NCI-H1048 (cell line): ENCODE data around the gene ATG13.
"Not testable (repeated sequence)": the region's sequence is repeated elsewhere in the genome, so short reads cannot be mapped to it uniquely, and the experiment has no call there.

ENCODE experiments used
- DNase-seq: peaks from one replicate; lab custom pipeline; 2025; lab: John Stamatoyannopoulos, UW

Gene ATG13

DNA sequence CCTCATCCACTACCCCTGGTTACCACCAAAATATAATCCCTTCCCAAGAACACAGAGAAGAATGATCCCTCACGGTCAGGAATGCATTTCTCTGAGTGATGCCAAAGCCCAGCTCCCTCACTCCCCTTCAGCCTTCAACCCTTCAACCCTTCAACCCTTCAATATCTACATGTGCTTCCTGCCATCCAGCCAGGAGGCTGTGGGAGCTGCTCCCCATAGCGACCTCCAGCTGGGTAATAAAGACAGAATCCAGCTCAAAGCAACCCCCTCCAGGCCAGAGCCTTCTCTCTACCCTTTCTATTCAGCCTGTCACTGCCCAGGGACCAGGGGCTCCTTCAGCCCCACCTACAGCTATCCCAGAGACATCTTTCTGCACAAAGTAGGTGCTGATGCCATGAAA, 80.4 kb downstream of the ATG13 start:
- DNase-seq = no peak

DNA sequence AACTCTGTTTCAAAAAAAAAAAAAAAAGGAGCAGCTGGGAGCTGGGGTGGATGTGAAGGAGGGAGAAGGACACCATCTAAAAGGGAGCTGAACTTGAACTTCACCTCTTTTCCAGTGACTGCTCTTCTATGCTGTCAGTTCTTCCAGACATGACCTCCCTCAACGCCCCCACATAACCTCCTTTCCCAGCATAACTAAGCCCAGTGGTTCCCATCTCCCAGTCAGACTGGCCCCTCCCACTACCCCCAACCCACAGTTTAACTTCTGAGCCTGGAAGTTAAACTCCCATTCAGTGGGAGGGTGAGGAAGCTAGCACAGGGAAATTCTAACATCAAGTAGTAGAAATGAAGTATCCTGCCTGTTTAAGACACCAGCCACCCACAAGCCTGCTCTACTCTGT, 81.2 kb downstream of the ATG13 start:
- DNase-seq = no peak

DNA sequence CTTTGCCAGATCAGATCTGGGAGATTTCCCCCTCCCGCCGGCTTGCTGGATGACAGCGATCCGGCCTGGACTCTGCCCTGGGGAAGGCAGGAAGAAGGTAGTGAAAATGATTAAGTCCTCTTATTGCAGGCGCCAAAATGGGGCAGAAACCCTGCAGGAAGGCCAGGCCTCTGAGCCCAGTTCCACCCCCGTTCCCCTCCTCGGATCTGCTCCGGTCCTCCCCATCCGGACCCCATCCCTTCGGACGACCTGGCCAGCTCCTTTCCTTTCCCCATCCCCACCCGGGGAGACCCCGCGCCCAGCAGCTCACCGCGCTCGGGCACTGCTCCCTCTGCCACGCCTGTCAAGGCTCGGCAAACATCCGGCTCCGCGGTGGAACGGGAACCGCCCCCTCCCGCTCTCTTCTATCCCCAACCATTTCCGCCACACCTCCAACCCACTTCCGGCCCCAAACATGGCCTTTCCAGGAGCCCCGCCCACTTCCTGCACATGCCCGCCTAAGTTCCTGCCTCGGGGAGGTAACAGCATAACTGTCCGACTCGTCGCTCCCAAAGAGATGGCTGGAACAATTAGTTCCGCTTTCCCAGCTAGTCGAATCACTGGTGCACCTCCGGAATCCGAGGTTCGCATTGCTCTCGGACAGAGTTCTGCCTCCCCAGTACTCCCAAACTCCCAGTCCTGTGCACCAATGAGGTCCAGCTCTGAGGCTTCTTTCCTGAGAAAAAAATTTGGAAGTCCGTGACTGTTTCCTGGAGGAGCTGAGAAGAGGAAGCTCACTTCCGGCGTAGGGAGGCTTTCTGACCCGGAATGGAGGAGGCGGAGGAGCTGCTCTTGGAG, 83.1 kb downstream of the ATG13 start, which contains the start of the genes ARHGAP1 and ZNF408:
Gene ARHGAP1 (minus strand): TSS at position 379 of the 837 bp plus-strand sequence. CDS start 4,512 bp downstream, outside the sequence.
Gene ZNF408 (plus strand): TSS at position 791 of the 837 bp plus-strand sequence. CDS start 17 bp downstream, at position 808.
- DNase-seq = peak; percentile 96

DNA sequence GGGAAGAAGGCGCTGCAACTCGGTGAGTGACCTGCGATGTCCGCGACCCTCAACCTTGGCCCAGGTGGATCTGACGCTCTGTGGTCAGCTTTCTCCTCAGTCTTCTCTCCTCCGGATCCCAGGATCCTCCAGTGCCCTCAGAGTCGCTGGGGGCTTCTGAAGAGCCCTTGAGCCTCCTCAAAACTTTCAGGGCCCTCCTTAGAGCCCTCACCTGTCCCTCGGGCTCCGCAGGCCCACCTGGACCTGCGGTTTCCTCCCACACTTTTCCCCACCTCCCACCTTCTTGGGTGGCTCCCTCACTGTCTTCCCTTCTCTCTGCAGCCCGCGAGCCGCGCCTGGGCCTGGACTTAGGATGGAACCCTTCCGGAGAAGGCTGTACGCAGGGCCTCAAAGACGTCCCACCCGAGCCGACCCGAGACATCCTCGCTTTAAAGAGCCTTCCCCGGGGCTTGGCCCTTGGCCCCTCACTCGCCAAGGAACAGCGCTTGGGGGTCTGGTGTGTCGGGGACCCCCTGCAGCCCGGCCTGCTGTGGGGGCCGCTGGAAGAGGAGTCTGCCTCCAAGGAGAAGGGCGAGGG, 83.8 kb downstream of the ATG13 start:
- DNase-seq = no peak

DNA sequence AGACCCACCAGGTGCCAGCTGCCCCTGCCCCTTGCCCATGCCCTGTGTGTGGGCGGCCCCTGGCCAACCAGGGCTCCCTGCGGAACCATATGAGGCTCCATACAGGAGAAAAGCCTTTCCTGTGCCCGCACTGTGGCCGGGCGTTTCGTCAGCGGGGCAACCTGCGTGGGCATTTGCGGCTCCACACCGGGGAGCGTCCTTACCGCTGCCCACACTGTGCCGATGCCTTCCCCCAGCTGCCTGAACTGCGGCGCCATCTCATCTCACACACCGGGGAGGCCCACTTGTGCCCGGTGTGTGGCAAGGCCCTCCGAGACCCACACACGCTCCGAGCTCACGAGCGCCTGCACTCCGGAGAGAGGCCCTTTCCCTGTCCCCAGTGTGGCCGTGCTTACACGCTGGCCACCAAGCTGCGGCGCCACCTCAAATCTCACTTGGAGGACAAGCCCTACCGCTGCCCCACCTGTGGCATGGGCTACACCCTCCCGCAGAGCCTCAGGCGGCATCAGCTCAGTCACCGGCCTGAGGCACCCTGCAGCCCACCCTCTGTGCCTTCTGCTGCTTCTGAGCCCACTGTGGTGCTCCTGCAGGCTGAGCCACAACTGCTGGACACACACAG, 87.8 kb downstream of the ATG13 start:
- DNase-seq = no peak

DNA sequence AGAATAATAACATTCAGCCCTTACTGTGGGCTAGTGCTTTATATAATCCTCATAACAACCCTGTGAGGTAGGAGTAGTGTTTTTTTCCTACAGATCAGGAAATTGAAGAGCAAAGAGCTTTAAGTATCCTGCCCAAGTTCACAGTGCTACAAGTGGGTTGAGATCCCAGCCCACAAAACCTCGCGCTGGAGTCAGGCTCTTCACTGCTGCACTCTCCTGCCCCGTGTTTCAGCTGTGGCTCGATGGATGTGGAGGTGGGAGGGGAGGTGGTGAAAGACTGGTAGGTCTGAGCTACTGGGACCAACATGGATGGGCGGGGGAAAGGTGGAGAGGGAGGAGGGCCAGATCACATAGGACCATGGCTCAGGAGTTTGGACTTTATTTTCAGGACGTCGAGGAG, 89.5 kb downstream of the ATG13 start:
- no peak for DNase-seq

DNA sequence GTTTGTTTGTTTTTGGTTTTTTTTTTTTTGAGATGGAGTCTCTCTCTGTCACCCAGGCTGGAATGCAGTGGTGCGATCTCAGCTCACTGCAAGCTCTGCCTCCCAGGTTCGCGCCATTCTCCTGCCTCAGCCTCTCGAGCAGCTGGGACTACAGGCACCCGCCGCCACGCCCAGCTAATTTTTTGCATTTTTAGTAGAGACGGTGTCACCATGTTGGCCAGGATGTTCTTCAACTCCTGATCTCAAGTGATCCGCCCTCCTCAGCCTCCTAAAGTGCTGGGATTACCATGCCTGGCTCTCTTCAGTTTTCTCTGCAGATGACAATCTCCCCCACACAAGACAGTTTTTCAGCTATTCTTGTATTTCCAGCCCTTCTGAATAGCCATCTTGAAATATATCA, 92.0 kb downstream of the ATG13 start:
- DNase-seq = not testable (repeated sequence)

DNA sequence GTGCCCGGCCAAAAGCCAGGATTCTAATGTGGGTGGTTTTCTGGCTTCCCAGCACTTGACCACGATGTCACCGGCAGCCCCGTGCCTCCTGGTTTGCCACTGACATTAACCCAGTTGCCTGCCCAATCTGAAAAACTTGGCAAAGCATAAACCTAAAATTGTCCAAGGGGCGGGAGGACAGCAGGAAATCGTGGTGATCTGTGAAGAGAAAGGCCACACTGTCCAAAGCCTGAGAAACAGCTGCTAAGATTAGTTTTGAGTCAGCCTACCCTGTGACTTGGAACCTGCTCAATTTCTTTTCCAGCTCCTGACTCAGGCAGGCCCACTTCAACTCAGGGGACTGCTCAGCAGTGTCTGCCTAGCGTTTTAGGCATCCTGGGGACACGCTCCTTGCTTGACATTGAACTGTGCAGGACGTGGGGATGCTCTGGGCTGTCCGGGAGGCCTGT, 93.5 kb downstream of the ATG13 start:
- DNase-seq = no peak

DNA sequence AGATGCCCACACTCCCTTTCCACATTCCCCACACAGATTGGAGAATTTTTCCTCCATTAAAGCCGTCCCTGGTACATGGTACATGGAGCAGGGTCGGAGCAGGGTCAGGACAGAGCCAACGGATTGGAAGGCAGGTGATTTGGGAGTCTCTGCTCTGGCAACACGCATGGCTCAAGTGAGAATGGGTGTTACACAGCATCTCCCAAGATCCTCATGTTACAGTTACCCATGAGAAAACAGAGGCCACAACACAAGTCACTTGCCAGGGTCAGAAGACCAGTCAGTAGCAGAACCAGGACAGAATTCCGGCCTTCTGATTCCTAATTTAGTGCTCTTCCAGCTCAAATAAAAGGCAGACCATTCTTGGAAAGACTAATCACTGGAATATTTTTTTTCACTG, 94.0 kb downstream of the ATG13 start:
- no peak for DNase-seq

DNA sequence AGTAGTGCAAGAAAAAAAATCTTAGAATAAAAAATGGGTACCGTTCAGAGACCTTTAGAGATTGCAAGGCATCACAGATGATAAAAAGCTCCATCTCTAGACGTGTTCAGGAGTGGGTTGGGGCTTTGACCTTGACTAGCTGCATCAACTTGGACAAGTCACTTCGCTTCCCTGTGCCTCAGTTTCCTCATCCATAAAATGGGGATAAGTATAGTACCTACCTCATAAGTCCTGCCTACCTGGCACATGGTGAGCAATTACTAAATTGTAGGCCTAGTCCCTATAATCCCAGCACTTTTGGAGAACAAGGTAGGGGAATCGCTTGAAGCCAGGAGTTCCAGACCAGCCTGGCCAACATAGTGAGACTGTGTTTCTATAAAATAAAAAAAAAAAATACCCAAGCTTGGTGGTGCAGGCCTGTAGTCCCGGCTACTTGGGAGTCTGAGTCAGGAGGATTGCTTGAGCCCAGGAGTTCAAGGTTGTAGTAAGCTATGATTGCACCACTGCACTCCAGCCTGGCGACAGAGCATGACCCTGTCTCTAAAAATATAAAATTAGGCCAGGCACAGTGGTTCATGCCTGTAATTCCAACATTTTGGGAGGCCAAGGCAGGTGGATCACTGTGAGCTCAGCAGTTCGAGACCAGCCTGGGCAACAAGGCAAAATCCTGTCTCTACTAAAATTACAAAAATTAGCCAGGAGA, 95.7 kb downstream of the ATG13 start:
- DNase-seq = no peak

DNA sequence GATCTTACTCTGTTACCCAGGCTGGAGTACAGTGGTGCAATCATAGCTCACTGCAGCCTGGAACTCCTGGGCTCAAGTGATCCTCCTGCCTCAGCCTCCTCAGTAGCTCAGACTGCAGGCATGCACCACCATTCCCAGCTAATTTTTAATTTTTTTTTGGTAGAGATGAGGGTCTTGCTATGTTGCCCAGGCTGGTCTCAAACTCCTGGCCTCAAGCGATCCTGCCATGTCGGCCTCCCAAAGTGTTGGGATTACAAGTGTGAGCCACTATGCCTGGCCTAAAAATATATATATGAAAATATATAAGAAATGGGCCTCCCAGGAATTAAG, 100.4 kb downstream of the ATG13 start:
- not testable (repeated sequence) for DNase-seq

DNA sequence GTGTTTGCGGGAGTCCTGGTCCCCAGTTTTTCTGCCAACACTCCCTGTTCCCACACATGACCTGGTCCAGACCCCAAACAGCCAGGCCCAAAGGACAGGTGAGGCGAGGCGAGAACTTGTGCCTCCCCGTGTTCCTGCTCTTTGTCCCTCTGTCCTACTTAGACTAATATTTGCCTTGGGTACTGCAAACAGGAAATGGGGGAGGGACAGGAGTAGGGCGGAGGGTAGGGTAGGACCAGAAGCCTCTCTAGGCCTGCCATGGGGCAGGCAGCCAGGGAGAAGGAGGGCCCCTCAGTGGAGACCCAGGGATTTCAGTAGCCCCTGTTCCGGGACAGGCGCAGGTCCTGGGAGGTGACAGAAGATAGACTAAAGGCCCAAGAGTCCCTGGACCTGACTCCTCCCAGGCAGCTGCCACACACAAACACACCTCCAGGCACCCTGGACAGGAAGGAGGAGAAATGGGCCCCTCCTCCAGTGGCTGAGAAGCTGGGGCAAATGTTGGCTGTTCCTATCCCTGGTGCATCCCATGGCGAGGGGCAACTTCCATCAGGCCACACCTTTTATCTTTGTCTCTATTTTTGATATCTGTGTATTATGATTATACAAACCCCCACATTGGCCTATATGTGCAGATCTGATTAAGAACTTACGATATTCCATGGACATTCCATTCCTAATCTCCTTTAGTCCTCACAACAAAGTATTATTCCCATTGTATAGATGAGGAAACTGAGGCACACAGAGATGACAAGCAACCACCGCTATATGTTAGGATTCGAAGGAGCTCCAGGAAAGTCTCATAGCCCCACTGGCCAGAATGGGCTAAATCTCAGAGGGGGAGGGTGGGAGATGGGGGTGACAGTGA, 101.0 kb downstream of the ATG13 start:
- DNase-seq = no peak

DNA sequence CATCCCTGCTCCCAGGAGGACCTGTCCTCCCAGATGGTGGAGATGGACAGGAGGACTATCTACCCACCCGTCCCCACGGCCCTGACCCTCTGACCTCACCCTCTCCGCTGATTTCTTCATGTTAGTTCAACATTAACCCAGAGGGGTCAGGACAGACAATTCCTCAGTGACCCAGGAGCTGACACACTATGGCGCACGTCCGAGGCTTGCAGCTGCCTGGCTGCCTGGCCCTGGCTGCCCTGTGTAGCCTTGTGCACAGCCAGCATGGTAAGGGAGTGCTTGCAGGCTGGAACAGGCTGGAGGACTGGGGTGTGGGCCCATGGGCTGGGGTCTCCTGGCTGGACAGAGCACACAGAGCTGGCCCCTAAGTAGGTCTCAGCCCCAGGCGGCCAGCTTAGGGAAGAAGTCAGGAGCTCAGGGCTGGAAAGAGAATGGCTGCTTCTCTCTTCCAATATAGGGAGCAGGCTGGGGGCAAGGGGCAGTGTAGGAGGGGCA, 101.7 kb downstream of the ATG13 start, which contains the start of gene F2:
Gene F2 (plus strand): TSS at position 166 of the 495 bp plus-strand sequence. CDS start 23 bp downstream, at position 189.
- no peak for DNase-seq

DNA sequence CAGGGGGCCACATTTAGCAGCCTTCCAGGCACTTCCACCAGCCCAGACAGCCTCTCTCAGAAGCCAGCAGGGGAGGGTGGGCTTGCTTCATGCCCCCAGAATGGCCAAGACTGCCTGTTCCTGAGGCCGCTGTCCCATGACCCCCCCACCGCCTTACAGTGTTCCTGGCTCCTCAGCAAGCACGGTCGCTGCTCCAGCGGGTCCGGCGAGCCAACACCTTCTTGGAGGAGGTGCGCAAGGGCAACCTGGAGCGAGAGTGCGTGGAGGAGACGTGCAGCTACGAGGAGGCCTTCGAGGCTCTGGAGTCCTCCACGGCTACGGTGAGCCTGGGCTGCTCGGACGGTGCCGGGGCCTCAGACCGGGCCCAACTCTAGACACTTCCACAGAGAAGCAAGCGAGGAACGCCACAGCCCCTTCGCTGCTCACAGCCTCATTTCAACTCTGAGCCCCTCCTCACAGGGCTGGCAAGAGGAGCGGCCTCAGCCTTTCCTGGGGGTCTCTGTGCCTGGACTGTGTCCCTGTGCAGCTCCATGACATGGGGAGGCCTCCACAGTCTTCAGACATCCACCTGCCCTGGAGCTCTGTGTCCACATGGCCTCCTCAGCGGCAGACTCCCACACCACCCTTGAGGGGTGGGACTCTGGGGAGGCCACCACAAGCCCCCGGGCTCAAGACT, 102.3 kb downstream of the ATG13 start:
- DNase-seq = no peak

DNA sequence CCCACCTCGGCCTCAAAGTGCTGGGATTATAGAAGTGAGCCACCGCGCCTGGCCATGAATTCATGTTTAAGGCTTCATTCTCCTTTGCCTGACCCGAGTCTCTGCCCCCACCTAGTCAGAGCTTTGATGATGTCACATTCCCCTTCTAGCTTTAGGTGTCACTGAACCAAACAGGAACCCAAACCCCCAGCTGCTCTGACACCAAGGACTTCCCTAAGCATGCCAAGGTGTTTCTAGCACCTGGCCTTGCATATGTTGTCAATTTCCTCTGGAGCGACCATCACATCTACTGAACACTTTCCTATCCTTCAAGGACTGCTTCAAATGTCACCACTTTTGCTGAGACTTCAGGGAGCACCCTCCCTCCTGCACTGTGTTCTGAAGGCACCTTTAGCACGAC, 103.9 kb downstream of the ATG13 start:
- no peak for DNase-seq

DNA sequence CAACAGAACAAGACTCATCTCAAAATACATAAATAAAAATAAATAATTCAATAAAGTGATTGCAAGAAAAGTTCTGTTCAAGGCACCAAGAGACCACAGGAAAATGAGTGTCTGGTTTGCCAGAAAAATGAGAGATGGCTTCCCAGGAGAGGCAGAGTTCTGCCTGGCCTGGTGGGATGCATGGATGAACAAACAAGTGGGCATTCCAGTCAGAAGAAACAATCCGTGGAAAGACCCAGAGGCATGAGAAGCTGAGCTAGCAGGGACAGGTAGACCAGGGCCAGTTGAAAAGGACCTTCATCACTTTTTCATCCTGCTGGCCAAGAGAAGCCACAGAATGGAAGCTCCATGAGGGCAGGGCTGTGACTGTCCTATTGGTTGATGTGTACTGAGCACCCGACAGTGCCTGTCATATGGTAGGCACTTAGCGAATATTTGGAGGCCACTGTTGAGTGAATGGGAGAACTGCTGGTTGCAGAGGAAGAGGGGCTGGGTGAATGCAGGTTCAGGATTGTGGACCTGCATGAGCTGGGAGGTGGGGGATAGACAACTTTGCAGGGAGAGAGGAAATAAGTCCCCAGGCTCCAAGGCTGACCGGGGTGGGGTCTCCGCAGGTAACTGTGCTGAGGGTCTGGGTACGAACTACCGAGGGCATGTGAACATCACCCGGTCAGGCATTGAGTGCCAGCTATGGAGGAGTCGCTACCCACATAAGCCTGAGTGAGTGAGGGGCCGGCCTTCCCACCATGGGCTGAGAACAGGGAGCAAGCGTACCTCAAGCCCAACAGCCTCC, 105.4 kb downstream of the ATG13 start:
- DNase-seq = no peak

DNA sequence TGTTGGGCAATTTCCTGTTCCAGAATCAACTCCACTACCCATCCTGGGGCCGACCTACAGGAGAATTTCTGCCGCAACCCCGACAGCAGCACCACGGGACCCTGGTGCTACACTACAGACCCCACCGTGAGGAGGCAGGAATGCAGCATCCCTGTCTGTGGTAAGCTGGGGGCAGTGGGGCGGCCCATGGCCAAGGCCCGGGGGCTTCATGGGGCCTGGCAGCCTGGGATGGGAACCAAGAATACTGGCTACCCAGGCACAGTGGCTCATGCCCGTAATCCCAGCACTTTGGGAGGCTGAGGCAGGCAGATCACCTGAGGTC, 106.0 kb downstream of the ATG13 start:
- DNase-seq = no peak

DNA sequence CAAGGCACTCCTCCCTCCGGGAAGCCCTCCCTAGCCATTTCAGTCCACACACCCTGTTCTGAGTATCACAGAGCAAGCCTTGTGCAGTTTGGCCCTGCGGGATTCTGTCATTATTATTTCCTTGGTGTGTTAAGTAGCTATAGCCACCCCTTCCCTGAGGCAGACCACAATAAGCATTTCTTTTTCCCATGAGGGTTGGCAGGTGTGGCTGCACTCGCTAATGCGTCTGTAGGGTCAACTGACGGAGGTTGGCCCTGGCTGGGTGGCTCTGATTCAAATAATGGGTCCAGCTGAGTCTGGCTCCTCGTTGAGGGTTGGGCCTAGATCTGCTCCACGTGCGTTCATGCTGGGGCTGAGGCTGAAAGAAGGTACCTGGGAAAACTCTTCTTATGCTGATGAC, 106.7 kb downstream of the ATG13 start:
- no peak for DNase-seq
